C4-2B (cell line): ENCODE data around the gene NFIC.

Source experiments
- H3K27ac ChIP-seq: fragments of 450-650 bp; 2 replicates; pipeline ENCODE4 v1.5.1; 2017
- ZFX ChIP-seq: fragments of 450-650 bp; IDR thresholded peaks from 2 replicates; pipeline ENCODE4 v1.6.1; 2017
- TF ChIP-seq, protein P1 (sequence below): fragments of 450-650 bp; conservative IDR thresholded peaks from 2 replicates; pipeline ENCODE4 v1.5.1; 2017; ENCODE audit warnings: mild to moderate bottlenecking

Gene NFIC

DNA sequence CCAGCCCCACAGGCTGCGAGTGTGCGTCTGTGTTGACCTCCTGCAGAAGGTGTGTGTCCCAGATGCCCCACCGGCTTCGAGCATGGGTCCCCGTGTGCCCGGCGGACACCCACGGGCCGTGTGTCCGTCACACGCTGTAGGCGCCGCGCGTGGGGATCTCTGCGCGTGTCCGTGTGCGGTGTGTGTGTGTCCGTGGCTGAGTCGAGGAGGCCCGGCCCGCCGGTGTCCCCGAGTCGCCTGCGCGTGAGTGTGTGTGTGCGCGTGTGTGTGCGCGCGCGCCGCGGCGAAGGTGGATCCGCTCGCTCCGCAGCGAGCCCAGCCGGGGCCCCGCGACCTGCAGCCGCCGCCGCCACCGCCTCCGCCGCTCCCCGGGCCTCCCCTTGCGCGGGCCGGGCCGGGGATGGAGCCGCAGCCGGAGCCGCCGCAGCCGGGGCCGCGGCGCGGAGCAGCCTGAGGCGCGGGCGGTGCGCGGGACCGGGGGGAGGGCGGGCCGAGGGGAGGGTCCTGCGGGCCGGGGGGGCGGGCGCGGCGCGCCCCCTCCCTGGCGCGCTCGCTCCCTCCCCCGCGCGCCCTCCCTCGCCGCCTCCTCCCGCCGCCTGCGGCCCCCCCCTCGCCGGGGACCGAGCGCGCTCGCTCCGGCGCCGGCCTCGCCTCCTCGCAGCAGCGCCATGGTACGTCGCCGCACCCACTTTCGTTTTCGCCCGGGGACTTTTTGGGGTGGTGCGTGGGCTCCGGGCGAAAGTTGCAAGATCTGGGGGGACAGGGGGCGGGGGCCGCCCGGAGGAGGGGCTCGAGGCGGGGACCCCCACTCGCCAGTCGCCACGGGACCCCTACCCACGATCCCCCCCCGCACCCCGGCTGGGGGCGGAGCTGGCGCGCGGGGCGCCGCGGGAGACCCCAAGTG lies 7.1 kb upstream of the NFIC start:
- TF ChIP-seq ZFX: peak; percentile 39; the same call in 1 of the 2 replicates
- TF ChIP-seq, protein P1, sequence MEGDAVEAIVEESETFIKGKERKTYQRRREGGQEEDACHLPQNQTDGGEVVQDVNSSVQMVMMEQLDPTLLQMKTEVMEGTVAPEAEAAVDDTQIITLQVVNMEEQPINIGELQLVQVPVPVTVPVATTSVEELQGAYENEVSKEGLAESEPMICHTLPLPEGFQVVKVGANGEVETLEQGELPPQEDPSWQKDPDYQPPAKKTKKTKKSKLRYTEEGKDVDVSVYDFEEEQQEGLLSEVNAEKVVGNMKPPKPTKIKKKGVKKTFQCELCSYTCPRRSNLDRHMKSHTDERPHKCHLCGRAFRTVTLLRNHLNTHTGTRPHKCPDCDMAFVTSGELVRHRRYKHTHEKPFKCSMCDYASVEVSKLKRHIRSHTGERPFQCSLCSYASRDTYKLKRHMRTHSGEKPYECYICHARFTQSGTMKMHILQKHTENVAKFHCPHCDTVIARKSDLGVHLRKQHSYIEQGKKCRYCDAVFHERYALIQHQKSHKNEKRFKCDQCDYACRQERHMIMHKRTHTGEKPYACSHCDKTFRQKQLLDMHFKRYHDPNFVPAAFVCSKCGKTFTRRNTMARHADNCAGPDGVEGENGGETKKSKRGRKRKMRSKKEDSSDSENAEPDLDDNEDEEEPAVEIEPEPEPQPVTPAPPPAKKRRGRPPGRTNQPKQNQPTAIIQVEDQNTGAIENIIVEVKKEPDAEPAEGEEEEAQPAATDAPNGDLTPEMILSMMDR: no peak
- H3K27ac ChIP-seq: peak overlapping the region; percentile 85

DNA sequence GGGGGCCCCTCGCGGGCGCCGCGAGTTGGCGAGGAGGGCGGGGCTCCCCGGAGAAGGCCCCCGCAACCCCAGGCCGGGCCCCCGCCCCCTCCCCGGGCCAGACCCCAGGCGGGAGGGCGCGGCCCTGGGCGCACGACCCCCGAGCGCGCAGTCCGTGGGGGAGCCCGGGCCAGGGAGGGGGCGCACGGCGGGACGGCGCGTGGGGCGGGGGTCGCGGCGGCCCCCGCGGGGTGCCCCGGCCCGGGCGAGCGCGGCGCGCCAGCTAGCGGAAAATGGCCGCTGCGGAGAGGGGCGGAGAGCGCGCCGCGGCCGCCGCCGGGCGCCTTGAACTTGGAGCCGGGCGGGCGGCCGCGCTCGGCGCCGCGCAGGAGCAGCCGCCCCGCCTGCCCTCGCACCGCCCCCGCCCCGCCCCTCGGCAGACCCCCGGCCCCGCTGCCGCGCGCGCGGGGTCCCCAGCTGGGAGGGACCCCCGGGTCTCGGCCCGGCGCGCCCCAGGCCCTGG lies 6.4 kb upstream of the NFIC start:
- TF ChIP-seq, protein P1: no peak
- peak; percentile 35; the same call in 1 of the 2 replicates for TF ChIP-seq ZFX
- H3K27ac ChIP-seq: peak overlapping the region; percentile 85

DNA sequence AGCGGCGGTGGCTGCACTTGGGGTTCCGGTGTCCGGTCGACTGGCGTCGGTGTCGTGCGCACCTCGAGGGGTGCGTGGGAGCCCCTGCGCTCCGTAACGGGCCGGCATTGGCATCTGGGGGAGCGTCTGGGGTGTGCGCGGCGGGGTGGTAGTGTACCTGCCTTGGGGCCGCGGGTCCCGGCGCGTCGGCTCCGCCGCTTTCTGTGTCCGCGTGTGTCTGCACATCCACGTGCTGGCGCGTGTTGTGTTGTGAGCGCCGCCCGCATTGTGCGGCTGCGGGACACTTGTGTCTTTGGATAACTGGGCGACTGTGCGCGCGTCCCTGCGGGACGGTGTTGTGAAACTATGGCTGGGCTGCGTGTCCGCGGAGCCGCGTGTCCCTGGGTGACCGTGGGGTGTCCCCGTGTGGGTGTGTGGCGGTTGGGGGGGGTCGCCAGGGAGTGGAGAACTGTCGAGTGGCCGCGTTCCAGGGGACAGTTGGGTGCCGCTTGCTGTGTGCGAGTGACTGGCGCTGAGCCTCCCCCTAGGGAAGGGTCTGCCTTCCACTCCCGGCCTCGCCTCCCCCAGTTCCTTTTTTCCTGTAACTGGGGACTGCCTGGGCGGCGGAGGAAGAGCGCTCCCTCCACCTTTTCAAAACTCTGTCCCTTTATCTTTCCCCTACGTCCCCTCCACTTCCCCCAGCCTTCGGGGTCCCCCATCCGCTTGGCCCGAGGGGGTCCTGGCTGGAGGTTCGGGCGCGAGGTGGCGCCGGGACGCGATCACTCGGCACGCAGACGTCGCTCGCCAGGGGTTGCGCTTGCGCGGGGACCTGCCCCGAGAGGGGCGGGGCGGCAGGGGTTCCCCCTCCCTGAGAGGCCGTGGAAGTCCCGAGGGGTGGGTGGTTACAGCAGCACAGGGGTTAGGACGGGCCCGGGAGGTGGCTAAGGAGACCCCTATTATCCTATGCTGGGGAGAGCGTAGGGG lies 5.7 kb upstream of the NFIC start:
- peak overlapping the region; percentile 85 for H3K27ac ChIP-seq
- TF ChIP-seq ZFX: no peak
- TF ChIP-seq, protein P1: no peak

DNA sequence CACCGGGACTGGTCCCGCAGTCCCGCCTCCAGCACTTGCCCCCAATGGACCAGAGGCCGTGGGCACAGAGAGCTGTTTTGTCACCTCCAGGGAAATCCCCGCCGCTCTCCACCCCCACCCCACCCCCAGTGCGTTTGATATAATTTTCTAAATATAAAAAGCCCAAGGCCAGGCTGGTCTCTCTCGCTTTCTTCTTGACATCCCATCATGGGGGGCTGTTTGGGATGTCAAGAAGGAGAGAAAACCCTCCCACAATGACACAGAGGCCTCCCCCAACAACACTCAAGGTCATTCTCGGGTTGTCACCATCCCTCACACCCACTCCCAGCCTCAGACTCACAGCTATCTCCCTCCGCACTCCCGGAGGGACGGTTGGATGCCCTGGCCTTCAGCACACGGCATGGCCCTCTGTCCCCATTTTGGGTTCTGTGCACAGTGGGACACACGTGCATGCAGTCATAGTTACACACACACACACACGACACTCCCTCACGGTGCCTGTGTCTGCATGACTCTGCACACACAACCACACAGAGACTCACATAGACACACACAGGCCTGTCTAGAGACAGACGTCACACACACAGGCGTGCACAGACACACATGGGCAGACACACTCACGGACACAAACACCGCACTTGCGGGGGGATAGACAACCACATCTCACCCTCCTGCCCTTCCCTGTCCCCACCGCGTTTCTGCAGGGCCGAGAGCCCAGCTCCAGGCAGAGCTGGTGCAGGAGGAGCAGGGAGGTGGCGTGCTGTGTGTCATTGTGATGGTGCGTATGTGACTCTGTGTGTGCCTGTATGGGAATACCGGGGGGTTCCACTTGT lies 4.8 kb upstream of the NFIC start:
- TF ChIP-seq, protein P1: no peak
- no peak for TF ChIP-seq ZFX
- H3K27ac ChIP-seq: no peak overlapping the region

DNA sequence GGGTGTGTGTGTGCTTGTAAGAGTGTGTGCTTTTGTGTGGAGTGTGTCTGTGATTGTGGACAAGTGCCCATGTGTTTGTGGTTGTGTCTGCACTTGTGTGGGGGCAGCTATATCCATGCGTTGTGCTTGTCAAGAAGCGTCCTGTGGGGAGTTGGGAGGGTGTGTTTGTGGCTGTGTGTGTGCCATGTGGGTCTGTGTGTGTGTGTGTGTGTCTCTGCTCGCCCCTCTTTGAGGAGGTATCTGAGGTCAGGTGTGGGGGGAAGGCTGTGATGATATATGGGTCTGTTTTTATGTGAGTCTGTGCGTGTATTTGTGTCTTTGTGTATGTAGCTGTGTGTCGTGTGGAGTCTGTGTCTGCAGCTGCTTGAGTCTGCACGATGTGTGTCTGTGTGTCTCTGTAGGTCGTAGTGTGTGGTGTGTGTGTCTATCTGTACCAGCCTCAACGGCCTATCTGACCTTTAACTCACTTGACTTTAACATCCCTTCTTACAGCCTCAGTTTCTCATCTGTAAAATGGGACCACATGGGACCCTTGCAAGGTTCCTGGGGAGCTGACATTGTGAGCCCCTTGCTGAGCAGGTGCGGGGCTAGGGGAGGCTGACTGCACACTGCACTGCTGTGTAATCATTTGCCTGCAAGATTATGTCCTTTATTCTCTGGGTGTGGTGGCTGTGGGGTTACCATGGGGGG lies 4.0 kb upstream of the NFIC start:
- no peak for TF ChIP-seq ZFX
- TF ChIP-seq, protein P1: no peak
- H3K27ac ChIP-seq: no peak overlapping the region

DNA sequence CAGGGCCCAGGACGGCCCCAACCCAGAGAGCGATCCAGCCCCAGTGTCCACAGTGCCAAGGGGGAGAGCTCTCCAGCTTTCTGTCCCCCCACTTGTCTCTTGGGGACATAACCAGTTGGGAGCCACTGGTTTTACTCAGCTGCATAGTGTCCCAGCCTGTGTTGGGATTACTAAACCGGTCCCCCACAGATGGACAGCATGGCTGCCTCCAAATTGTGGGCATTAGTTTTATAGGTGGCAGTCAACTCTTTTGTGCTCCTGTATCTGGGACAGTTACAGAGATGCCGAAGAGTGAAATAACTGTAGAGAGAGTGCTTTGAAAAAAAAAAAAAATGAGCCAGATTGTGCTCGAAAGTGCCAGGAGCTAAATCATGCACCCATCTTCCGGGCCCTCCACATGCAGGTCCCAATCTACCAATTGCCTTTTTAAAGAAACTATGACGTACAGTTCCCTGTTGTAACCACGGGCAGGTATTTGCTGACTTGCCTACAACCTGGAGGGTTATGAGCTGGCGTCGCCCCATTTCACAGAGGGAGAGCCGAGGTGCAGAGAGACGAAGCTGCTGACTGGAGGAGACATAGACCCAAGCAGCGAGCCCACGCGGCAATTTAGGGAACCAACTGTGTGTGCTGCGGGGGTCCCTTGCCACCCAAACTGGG lies 2.4 kb upstream of the NFIC start:
- TF ChIP-seq, protein P1: no peak
- no peak for TF ChIP-seq ZFX
- no peak overlapping the region; the same call in 1 of the 2 replicates for H3K27ac ChIP-seq
